Hepatocyte (in vitro differentiated cells): Measurements from ENCODE around the gene IRF6. TPM values are rescaled to one million over a fixed set of nuclear protein-coding genes. Genes with fewer than 3 reads are reported as not detected.
"Not testable (repeated sequence)": the region's sequence is repeated elsewhere in the genome, so short reads cannot be mapped to it uniquely, and the experiment has no call there.

Source experiments
- DNase-seq: peaks from one replicate; pipeline ENCODE4 v3.0.0-alpha.2; 2016; ENCODE audit warnings: low spot score
- H2AFZ ChIP-seq: fragments of 200-600 bp; sonication (generic); 2 replicates; pipeline ENCODE4 v1.6.0; 2016; ENCODE audit warnings: antibody characterized with exemption, mild to moderate bottlenecking
- H3K27ac ChIP-seq: fragments of 200-600 bp; sonication (generic); 2 replicates; pipeline ENCODE4 v1.5.1; 2016; ENCODE audit warnings: mild to moderate bottlenecking
- H3K27me3 ChIP-seq: fragments of 200-600 bp; sonication (generic); 2 replicates; pipeline ENCODE4 v1.6.1; 2016
- H3K36me3 ChIP-seq: fragments of 200-600 bp; sonication (generic); replicated peaks from 2 replicates; pipeline ENCODE4 v1.5.1; 2016; ENCODE audit warnings: low read depth; ENCODE audit not compliant: insufficient read depth
- H3K4me1 ChIP-seq: fragments of 200-600 bp; sonication (generic); 2 replicates; pipeline ENCODE4 v1.5.1; 2016; ENCODE audit warnings: mild to moderate bottlenecking, moderate library complexity; ENCODE audit not compliant: insufficient read depth
- H3K4me2 ChIP-seq: fragments of 200-600 bp; sonication (generic); 2 replicates; pipeline ENCODE4 v1.6.0; 2016
- H3K4me3 ChIP-seq: fragments of 200-600 bp; sonication (generic); 2 replicates; pipeline ENCODE4 v1.5.1; 2016; ENCODE audit warnings: mild to moderate bottlenecking
- H3K79me2 ChIP-seq: fragments of 200-600 bp; sonication (generic); 2 replicates; pipeline ENCODE4 v1.6.0; 2017; ENCODE audit warnings: mild to moderate bottlenecking
- H3K9me2 ChIP-seq: fragments of 200-600 bp; sonication (generic); replicated peaks from 2 replicates; pipeline ENCODE4 v1.6.0; 2017; ENCODE audit warnings: mild to moderate bottlenecking; ENCODE audit not compliant: insufficient read depth
- H3K9me3 ChIP-seq: fragments of 200-600 bp; sonication (generic); 2 replicates; pipeline ENCODE4 v1.5.1; 2016; ENCODE audit warnings: low read depth, mild to moderate bottlenecking
- H4K20me1 ChIP-seq: fragments of 200-600 bp; sonication (generic); 2 replicates; pipeline ENCODE4 v1.6.0; 2016; ENCODE audit warnings: mild to moderate bottlenecking; ENCODE audit not compliant: insufficient read depth, poor library complexity, severe bottlenecking
- CTCF ChIP-seq: fragments of 200-600 bp; sonication (generic); IDR thresholded peaks from 2 replicates; pipeline ENCODE4 v1.5.1; 2016; ENCODE audit warnings: antibody characterized with exemption, mild to moderate bottlenecking; ENCODE audit not compliant: poor library complexity
- EZH2 ChIP-seq: fragments of 200-600 bp; sonication (generic); IDR thresholded peaks from 2 replicates; pipeline ENCODE4 v1.6.1; 2016; ENCODE audit warnings: antibody characterized with exemption, mild to moderate bottlenecking, borderline replicate concordance
- EZH2phosphoT487 ChIP-seq: fragments of 200-600 bp; sonication (generic); IDR thresholded peaks from one replicate; pipeline ENCODE4 v1.6.1; 2018; ENCODE audit warnings: antibody characterized with exemption, mild to moderate bottlenecking, low read depth, moderate library complexity; ENCODE audit not compliant: unreplicated experiment, severe bottlenecking
- WGBS: methylation state at CpG from one replicate; pipeline ENCODE4 v1.1.6; 2016; ENCODE audit warnings: low lambda C conversion rate; ENCODE audit errors: missing lambda C conversion rate; 5-methylcytosine and 5-hydroxymethylcytosine counted together
- polyA plus RNA-seq: library from polyadenylated mRNA; unstranded; fragments of >200 nt; fragmentation: Nextera tagmentation; extraction: Ambion mirVana; gene quantifications from 2 replicates; pipeline ENCODE4 v1.2.1, GENCODE V29; 2016
- total RNA-seq: library from RNA; depleted of rRNA; stranded (reverse); fragments of >200 nt; gene quantifications from 2 replicates; pipeline ENCODE4 v1.2.3, GENCODE V29; 2014

The IRF6 gene
- total and polyA plus RNA-seq, 2 experiments from 2014 or later: 31.0 to 35.3 TPM

GRCh38 chr1:209802117-209802779 lies 3.7 kb downstream of the IRF6 start:
- WGBS: 97% methylated on average over 4 of the region's 4 CpGs
- no peak for DNase-seq
- H3K4me3 ChIP-seq: no peak overlapping the region
- H3K4me1 ChIP-seq: peaks cover 7% of the 10 kb centered on the region
- no peaks in the 10 kb centered on the region for H3K9me2 ChIP-seq
- H3K9me3 ChIP-seq: no peaks in the 10 kb centered on the region
- no peak overlapping the region for H2AFZ ChIP-seq
- TF ChIP-seq EZH2 (no peak), CTCF (no peak), EZH2phosphoT487 (no peak)
- H3K4me2 ChIP-seq: peak overlapping the region; percentile 74
- H3K27ac ChIP-seq: peak overlapping the region; percentile 28
- H3K79me2 ChIP-seq: peaks cover 73% of the 10 kb centered on the region
- peaks cover 7% of the 10 kb centered on the region for H4K20me1 ChIP-seq
- no peaks in the 10 kb centered on the region for H3K36me3 ChIP-seq
- no peaks in the 10 kb centered on the region for H3K27me3 ChIP-seq

- Histone ChIP-seq H3K79me2 (peaks cover 71% of the 10 kb centered on the region), H3K4me1 (peaks cover 8% of the 10 kb centered on the region), H2AFZ (no peak overlapping the region), H3K4me3 (no peak overlapping the region), H3K4me2 (no peak overlapping the region), H3K9me3 (no peaks in the 10 kb centered on the region), H4K20me1 (peaks cover 7% of the 10 kb centered on the region), H3K36me3 (no peaks in the 10 kb centered on the region), H3K27me3 (no peaks in the 10 kb centered on the region), H3K27ac (peak overlapping the region; percentile 28), H3K9me2 (no peaks in the 10 kb centered on the region)
- DNase-seq: no peak
- TF ChIP-seq EZH2 (no peak), CTCF (no peak), EZH2phosphoT487 (no peak)
- WGBS: 87% methylated on average over 5 of the region's 5 CpGs
Observed at GRCh38 chr1:209800984-209801834, 4.7 kb downstream of the IRF6 start.

- peaks cover 5% of the 10 kb centered on the region for H3K4me1 ChIP-seq
- no peaks in the 10 kb centered on the region for H3K9me2 ChIP-seq
- no peak overlapping the region for H3K4me3 ChIP-seq
- H3K79me2 ChIP-seq: peaks cover 44% of the 10 kb centered on the region
- no peaks in the 10 kb centered on the region for H3K9me3 ChIP-seq
- WGBS: 81% methylated on average over 9 of the region's 9 CpGs
- DNase-seq: no peak
- H3K27ac ChIP-seq: peak overlapping the region; percentile 20
- no peaks in the 10 kb centered on the region for H3K27me3 ChIP-seq
- no peak overlapping the region for H3K4me2 ChIP-seq
- H2AFZ ChIP-seq: no peak overlapping the region
- peaks cover 3% of the 10 kb centered on the region for H4K20me1 ChIP-seq
- TF ChIP-seq CTCF (no peak), EZH2phosphoT487 (no peak)
- peaks cover 8% of the 10 kb centered on the region for H3K36me3 ChIP-seq
Observed at GRCh38 chr1:209797978-209798639, 7.8 kb downstream of the IRF6 start.

GRCh38 chr1:209793711-209794110 lies 12.2 kb downstream of the IRF6 start:
- not testable (repeated sequence) for H2AFZ ChIP-seq, DNase-seq, H3K4me2 ChIP-seq, H3K9me2 ChIP-seq, H3K4me3 ChIP-seq, H4K20me1 ChIP-seq, H3K79me2 ChIP-seq, H3K27me3 ChIP-seq, H3K9me3 ChIP-seq, H3K27ac ChIP-seq, H3K36me3 ChIP-seq
- WGBS: 93% methylated on average over 3 of the region's 3 CpGs
- peaks cover 16% of the 10 kb centered on the region for H3K4me1 ChIP-seq
